MM.1S (cell line): ENCODE measurements around the gene SUFU.

Experiments
- DNase-seq: peaks from one replicate; pipeline ENCODE4 v3.0.0-alpha.2; 2015
- H2AFZ ChIP-seq: fragments of 300-600 bp; sonication (generic); 2 replicates; pipeline ENCODE4 v1.6.0; 2016; ENCODE audit warnings: antibody characterized with exemption, low read length
- H3F3A ChIP-seq: fragments of 300-600 bp; sonication (generic); 2 replicates; pipeline ENCODE4 v1.6.1; 2016; ENCODE audit warnings: mild to moderate bottlenecking, antibody characterized with exemption, low read length, moderate library complexity, mixed read lengths; ENCODE audit not compliant: insufficient read depth
- H3K27ac ChIP-seq: fragments of 300-600 bp; sonication (generic); 2 replicates; pipeline ENCODE4 v1.5.1; 2016; ENCODE audit warnings: mild to moderate bottlenecking, low read length
- H3K27me3 ChIP-seq: fragments of 300-600 bp; sonication (generic); replicated peaks from 2 replicates; pipeline ENCODE4 v1.6.0; 2016; ENCODE audit warnings: low read length; ENCODE audit not compliant: insufficient read depth
- H3K36me3 ChIP-seq: fragments of 300-600 bp; sonication (generic); replicated peaks from 2 replicates; pipeline ENCODE4 v1.6.1; 2016; ENCODE audit warnings: mild to moderate bottlenecking, low read length, mixed read lengths; ENCODE audit not compliant: insufficient read depth
- H3K4me1 ChIP-seq: fragments of 300-600 bp; sonication (generic); 2 replicates; pipeline ENCODE4 v1.6.1; 2016; ENCODE audit warnings: low read length, mixed read lengths
- H3K4me2 ChIP-seq: fragments of 300-600 bp; sonication (generic); 2 replicates; pipeline ENCODE4 v1.6.0; 2016; ENCODE audit warnings: low read depth, low read length
- H3K4me3 ChIP-seq: fragments of 300-600 bp; sonication (generic); 2 replicates; pipeline ENCODE4 v1.5.1; 2016; ENCODE audit warnings: low read length, mixed read lengths
- H3K79me2 ChIP-seq: fragments of 300-600 bp; sonication (generic); 2 replicates; pipeline ENCODE4 v1.6.1; 2016; ENCODE audit warnings: mixed run types, low read length, mixed read lengths
- H3K9ac ChIP-seq: fragments of 300-600 bp; sonication (generic); 2 replicates; pipeline ENCODE4 v1.6.1; 2016; ENCODE audit warnings: low read length, mixed read lengths
- H3K9me2 ChIP-seq: fragments of 300-600 bp; sonication (generic); replicated peaks from 2 replicates; pipeline ENCODE4 v1.6.1; 2016; ENCODE audit warnings: mild to moderate bottlenecking, low read length, mixed read lengths; ENCODE audit not compliant: insufficient read depth
- H3K9me3 ChIP-seq: fragments of 300-600 bp; sonication (generic); replicated peaks from 2 replicates; pipeline ENCODE4 v1.6.1; 2016; ENCODE audit warnings: mild to moderate bottlenecking, low read length, mixed read lengths; ENCODE audit not compliant: insufficient read depth
- H4K20me1 ChIP-seq: fragments of 300-600 bp; sonication (generic); 2 replicates; pipeline ENCODE4 v1.6.1; 2016; ENCODE audit warnings: mild to moderate bottlenecking, low read length, moderate library complexity, mixed read lengths; ENCODE audit not compliant: insufficient read depth
- EZH2 ChIP-seq: fragments of 300-600 bp; sonication (generic); optimal IDR thresholded peaks from 2 replicates; pipeline ENCODE3; 2017; ENCODE audit warnings: low read depth, mild to moderate bottlenecking, antibody characterized with exemption, low read length, mixed read lengths
- EZH2phosphoT487 ChIP-seq: fragments of 300-600 bp; sonication (generic); IDR thresholded peaks from 2 replicates; pipeline ENCODE4 v1.6.1; 2018; ENCODE audit warnings: antibody characterized with exemption, low read length
- TF ChIP-seq, protein P1 (sequence below): fragments of 300-600 bp; sonication (generic); IDR thresholded peaks from 2 replicates; pipeline ENCODE4 v1.5.1; 2016; ENCODE audit warnings: antibody characterized with exemption, low read length, mixed read lengths

The SUFU gene

DNA sequence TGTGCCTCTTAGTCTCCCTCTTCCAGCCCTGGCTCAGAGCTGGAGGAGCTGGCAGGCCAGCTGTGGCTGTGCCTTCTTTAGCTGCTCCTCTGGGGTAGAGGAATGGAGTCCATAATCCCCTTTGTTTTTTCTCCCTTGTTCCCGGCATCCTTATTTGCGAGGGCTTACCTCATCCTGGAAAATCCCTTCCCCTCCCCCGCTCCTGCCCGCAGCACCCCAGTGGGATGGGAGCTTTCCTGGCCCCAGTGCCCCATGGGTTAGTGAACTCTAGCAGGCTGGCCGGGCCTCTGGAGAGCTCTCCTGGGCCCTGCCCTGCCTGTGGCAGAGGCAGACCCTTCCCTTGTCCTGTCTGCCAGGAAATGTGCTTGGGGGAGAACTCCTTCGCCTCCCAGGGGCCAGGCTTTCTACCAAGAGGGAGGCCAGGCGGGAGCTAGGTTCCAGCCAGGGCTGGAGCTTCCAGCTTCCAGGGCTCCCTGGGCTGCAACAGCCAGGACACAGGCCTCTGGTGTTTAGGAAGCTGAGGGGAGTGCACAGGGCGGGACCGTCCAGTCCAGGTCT lies 124.0 kb downstream of the SUFU start:
- Histone ChIP-seq H3K79me2 (no peaks in the 10 kb centered on the region), H2AFZ (no peak overlapping the region), H3K27me3 (no peaks in the 10 kb centered on the region), H3K9ac (no peak overlapping the region), H3K9me3 (no peaks in the 10 kb centered on the region), H3K27ac (no peak overlapping the region), H3K9me2 (no peaks in the 10 kb centered on the region), H4K20me1 (no peaks in the 10 kb centered on the region), H3K4me2 (no peak overlapping the region), H3F3A (no peaks in the 10 kb centered on the region), H3K4me3 (no peak overlapping the region), H3K4me1 (no peaks in the 10 kb centered on the region), H3K36me3 (no peaks in the 10 kb centered on the region)
- TF ChIP-seq EZH2phosphoT487 (no peak), EZH2 (no peak)
- TF ChIP-seq, protein P1, sequence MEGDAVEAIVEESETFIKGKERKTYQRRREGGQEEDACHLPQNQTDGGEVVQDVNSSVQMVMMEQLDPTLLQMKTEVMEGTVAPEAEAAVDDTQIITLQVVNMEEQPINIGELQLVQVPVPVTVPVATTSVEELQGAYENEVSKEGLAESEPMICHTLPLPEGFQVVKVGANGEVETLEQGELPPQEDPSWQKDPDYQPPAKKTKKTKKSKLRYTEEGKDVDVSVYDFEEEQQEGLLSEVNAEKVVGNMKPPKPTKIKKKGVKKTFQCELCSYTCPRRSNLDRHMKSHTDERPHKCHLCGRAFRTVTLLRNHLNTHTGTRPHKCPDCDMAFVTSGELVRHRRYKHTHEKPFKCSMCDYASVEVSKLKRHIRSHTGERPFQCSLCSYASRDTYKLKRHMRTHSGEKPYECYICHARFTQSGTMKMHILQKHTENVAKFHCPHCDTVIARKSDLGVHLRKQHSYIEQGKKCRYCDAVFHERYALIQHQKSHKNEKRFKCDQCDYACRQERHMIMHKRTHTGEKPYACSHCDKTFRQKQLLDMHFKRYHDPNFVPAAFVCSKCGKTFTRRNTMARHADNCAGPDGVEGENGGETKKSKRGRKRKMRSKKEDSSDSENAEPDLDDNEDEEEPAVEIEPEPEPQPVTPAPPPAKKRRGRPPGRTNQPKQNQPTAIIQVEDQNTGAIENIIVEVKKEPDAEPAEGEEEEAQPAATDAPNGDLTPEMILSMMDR: no peak
- DNase-seq: no peak

DNA sequence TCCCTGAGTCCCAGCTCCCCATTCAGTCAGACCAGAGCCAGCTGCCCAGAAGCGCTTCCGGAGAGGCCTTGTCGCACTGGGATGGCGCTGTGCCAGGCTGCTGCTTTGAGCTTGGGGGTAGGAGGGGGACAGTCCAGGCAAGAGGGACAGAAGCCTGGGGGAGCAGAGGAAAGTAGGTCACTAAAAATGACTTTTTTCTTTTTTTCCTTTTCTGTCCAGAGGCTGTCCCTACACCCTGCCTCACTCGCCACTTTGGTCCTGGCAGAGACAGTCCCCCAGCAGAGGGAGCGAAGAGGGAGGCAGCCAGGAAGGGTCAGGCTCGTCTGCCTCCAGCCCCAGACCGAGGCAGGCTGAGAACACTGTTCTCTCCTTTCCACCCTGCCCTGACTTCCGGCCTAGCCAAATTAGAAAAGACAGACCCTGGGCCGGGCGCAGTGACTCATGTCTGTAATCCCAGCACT lies 124.7 kb downstream of the SUFU start:
- Histone ChIP-seq H3K4me1 (no peaks in the 10 kb centered on the region), H3K27ac (no peak overlapping the region), H3K4me2 (no peak overlapping the region), H4K20me1 (no peaks in the 10 kb centered on the region), H3K79me2 (no peaks in the 10 kb centered on the region), H3K9me3 (no peaks in the 10 kb centered on the region), H3K4me3 (no peak overlapping the region), H3K9me2 (no peaks in the 10 kb centered on the region), H3K9ac (no peak overlapping the region), H3F3A (no peaks in the 10 kb centered on the region), H3K27me3 (no peaks in the 10 kb centered on the region), H3K36me3 (no peaks in the 10 kb centered on the region), H2AFZ (no peak overlapping the region)
- DNase-seq: no peak
- TF ChIP-seq, protein P1: no peak
- TF ChIP-seq EZH2 (no peak), EZH2phosphoT487 (no peak)

DNA sequence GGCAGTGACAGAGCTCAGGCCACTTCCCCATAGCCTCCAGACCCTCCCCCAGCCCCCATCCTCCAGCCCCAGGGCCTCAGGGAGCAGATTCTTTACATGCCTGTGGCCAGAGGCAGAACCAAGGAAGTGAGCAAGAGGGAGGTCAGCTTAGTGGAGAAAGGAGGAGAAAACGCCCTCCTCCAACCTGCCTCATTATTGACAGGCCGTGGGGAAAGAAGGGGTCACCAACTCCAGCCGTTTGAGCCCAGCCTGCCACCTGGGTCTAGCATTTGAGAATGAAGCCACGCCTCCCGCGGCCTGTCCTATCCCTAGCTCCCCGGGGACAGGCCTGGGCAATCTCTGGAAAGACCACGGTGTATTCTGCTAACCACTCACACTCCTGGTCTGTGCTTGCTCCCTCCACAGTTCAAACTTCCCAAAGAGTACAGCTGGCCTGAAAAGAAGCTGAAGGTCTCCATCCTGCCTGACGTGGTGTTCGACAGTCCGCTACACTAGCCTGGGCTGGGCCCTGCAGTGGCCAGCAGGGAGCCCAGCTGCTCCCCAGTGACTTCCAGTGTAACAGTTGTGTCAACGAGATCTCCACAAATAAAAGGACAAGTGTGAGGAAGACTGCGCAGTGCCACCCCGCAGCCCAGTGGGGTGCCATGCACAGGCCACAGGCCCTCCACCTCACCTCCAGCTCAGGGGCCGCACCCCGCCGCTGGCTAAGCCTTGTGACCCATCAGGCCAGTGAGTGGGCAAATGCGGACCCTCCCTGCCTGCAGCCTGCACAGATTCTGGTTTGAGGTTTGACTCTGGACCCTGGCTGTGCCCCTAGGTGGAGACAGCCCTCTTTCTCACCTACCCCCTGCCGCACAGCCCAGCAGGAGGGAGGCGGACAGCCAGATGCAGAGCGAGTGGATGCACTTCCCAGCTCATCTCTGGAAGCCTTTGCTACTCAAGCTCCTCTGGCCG lies 126.2 kb downstream of the SUFU start:
- Histone ChIP-seq H3K79me2 (no peaks in the 10 kb centered on the region), H3K9me3 (no peaks in the 10 kb centered on the region), H3K4me3 (no peak overlapping the region), H3K9me2 (no peaks in the 10 kb centered on the region), H3K4me1 (no peaks in the 10 kb centered on the region), H3F3A (no peaks in the 10 kb centered on the region), H2AFZ (no peak overlapping the region), H3K27me3 (no peaks in the 10 kb centered on the region), H4K20me1 (no peaks in the 10 kb centered on the region), H3K4me2 (no peak overlapping the region), H3K27ac (no peak overlapping the region), H3K36me3 (no peaks in the 10 kb centered on the region), H3K9ac (no peak overlapping the region)
- TF ChIP-seq EZH2: no peak
- no peak for TF ChIP-seq EZH2phosphoT487
- TF ChIP-seq, protein P1: no peak
- DNase-seq: no peak
